NB4 (cell line): ENCODE results near the gene ZNF341.

Source experiments
- DNase-seq: peaks from one replicate; pipeline ENCODE4 v3.0.0; 2010; ENCODE audit warnings: low read depth
- H3K4me3 ChIP-seq: one replicate; pipeline ENCODE4 v1.5.1; 2011; ENCODE audit warnings: mild to moderate bottlenecking, low read depth, low read length, moderate library complexity
- MYC ChIP-seq: IDR thresholded peaks from 2 replicates; pipeline ENCODE4 v1.6.1; 2011; ENCODE audit warnings: low read depth, low read length
- POLR2A ChIP-seq: IDR thresholded peaks from 2 replicates; pipeline ENCODE4 v1.6.1; 2011; ENCODE audit warnings: mild to moderate bottlenecking; ENCODE audit not compliant: insufficient read length; ENCODE audit errors: extremely low read depth
- TF ChIP-seq, protein P1 (sequence below): IDR thresholded peaks from 2 replicates; pipeline ENCODE4 v1.6.1; 2011; ENCODE audit warnings: low read depth, low read length
- TF ChIP-seq, protein P2 (sequence below): IDR thresholded peaks from one replicate; pipeline ENCODE4 v1.5.1; 2012; ENCODE audit warnings: low read depth, low read length

ZNF341 gene

DNA sequence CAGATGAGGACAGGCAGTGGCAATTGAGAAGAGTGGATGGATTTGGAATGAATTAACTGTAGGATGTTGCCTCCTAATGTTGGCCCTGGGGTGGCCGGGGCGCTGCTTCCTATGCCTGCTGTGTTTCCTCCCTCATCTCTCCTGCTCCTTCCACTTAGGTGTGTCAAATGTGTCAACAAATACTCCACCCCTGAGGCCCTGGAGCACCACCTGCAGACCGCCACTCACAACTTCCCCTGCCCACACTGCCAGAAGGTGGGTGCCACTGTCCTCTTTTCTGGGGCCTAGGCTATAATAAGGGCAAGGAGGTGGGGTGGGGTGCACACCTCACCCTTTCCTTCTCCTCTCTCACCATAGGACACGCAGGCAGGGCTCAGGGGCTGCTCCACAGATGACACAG is 49.3 kb downstream of the ZNF341 start:
- TF ChIP-seq POLR2A (no peak), MYC (no peak)
- TF ChIP-seq, protein P1, sequence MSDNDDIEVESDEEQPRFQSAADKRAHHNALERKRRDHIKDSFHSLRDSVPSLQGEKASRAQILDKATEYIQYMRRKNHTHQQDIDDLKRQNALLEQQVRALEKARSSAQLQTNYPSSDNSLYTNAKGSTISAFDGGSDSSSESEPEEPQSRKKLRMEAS, result no peak
- TF ChIP-seq, protein P2, sequence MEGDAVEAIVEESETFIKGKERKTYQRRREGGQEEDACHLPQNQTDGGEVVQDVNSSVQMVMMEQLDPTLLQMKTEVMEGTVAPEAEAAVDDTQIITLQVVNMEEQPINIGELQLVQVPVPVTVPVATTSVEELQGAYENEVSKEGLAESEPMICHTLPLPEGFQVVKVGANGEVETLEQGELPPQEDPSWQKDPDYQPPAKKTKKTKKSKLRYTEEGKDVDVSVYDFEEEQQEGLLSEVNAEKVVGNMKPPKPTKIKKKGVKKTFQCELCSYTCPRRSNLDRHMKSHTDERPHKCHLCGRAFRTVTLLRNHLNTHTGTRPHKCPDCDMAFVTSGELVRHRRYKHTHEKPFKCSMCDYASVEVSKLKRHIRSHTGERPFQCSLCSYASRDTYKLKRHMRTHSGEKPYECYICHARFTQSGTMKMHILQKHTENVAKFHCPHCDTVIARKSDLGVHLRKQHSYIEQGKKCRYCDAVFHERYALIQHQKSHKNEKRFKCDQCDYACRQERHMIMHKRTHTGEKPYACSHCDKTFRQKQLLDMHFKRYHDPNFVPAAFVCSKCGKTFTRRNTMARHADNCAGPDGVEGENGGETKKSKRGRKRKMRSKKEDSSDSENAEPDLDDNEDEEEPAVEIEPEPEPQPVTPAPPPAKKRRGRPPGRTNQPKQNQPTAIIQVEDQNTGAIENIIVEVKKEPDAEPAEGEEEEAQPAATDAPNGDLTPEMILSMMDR, result no peak
- DNase-seq, result no peak

DNA sequence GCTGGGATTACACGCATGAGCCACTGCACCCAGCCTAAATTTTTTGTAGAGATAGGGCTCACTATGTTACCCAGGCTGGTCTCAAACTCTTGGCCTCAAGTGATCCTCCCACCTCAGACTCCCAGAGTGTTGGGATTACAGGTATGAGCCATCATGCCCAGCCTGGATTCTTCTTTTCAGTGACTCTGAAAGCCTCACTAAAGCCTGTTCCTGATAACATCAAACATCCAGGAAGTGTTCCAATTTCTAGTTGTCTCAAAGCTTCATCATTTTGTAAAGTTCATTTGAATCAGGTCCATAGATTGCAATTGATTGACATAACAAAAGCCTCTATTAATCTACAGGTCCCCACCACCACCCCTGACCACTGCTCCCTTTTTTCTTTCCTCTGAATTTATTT is 50.1 kb downstream of the ZNF341 start:
- H3K4me3 ChIP-seq, result no peak overlapping the region
- TF ChIP-seq POLR2A (no peak), MYC (no peak)
- TF ChIP-seq, protein P1, result no peak
- TF ChIP-seq, protein P2, result no peak
- DNase-seq, result no peak

More for the DNA sequence above, 49.3 kb downstream of the ZNF341 start:
- no peak overlapping the region for H3K4me3 ChIP-seq

DNA sequence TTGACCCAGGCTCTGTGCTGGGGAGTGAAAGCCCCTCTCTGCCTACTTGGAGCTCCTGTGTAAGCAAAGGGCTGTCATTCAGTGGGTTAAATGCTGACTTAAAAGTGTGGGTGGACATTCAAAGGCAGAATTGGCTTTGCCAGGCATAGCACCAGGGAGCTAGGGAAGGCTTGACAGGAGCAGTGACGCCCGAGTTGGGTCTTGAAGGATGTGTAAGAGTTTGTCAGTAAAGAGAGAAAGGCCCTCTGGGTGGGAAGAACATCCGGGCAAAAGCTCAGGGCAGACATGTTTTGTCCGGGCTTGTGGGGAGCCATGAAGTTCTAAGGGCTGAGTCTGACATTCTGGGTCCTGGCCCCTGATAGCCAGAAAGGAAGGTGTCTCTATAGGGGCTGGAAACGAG is 51.5 kb downstream of the ZNF341 start:
- DNase-seq, result no peak
- H3K4me3 ChIP-seq, result no peak overlapping the region
- TF ChIP-seq, protein P1, result no peak
- TF ChIP-seq MYC, result no peak
- TF ChIP-seq POLR2A, result no peak
- TF ChIP-seq, protein P2, result no peak

DNA sequence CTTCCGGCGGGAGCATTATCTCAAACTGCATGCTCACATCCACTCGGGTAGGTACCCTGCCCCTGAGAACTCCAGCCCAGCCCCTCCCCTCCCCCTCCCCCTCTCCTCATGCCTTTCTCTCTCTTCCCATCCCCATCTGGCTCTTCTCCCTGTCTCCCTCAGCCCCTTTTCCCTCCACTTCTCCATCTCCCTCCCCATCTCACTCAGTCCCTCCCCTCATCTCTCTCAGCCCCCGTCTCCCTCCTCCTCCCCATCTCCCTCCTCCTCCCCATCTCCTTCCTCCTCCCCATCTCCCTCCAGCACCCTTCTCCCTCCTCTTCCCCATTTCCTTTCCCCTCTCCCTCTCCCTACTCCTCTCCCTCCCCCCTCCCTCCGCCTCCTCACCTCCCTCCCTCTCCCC is 52.0 kb downstream of the ZNF341 start:
- H3K4me3 ChIP-seq, result no peak overlapping the region
- DNase-seq, result no peak
- no peak for TF ChIP-seq MYC
- TF ChIP-seq, protein P1, result no peak
- no peak for TF ChIP-seq POLR2A
- TF ChIP-seq, protein P2, result no peak

DNA sequence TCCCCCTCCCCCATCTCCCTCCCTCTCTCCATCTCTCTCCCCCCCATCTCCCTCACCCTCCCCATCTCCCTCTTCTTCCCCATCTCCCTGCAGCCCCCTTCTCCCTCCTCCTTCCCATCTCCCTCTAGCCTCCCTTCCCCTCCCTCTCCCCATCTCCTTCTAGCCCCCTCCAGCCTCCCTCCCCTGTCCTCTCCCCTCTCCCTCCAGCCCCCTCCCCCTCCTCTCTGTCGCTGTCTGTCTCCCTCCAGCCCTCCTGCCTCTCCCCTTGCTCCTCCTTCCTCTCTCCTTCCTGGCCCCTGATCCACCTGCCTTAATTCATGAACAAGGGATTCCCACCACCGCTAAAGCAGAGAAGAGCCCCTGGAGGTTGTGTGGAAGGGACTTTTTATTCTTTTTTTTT is 52.4 kb downstream of the ZNF341 start:
- no peak for DNase-seq
- H3K4me3 ChIP-seq, result no peak overlapping the region
- TF ChIP-seq POLR2A (no peak), MYC (no peak)
- TF ChIP-seq, protein P2, result no peak
- TF ChIP-seq, protein P1, result no peak

DNA sequence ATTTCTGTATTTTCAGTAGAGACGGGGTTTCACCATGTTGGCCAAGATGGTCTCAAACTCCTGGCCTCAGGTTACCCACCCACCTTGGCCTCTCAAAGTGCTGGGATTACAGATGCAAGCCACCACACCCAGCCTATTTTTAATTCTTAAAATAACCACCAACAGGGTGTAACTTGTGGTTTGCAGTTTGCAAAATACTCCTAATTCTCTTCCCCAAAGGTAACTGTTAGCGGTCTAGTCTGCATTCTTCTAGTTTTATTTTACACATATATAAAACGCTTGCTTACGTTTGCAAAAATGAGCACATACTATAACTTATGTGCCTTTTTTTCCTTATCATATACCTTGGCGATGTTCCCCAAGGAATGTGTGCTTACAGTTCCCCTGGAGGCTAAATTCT is 53.7 kb downstream of the ZNF341 start:
- H3K4me3 ChIP-seq, result no peak overlapping the region
- DNase-seq, result no peak
- TF ChIP-seq POLR2A (no peak), MYC (no peak)
- TF ChIP-seq, protein P1, result no peak
- TF ChIP-seq, protein P2, result no peak
